SK-N-SH (cell line): Measurements from ENCODE around the gene AFAP1. TPM values are rescaled to one million over a fixed set of nuclear protein-coding genes. Genes with fewer than 3 reads are reported as not detected.

Experiments used
- CTCF ChIA-PET: fragments of 300-600, 350-600 bp; formaldehyde crosslinking; extraction: SDS; loops from one replicate; lab custom pipeline; 2021; lab: Yijun Ruan, JAX
- POLR2A ChIA-PET: fragments of 350-600 bp; sonication (Branson Sonifier 250); formaldehyde crosslinking; extraction: SDS; loops from one replicate; lab custom pipeline; 2020; ENCODE audit warnings: antibody characterized with exemption, inconsistent platforms; lab: Yijun Ruan, JAX
- DNase-seq: peaks from one replicate; pipeline ENCODE4 v3.0.0; 2012
- H2AFZ ChIP-seq: fragments of 200-600 bp; sonication (generic); 2 replicates; pipeline ENCODE4 v1.8.1; 2016; ENCODE audit warnings: antibody characterized with exemption, mild to moderate bottlenecking, low read depth
- H3F3A ChIP-seq: fragments of 200-600 bp; sonication (generic); replicated peaks from 2 replicates; pipeline ENCODE3; 2016; ENCODE audit warnings: antibody characterized with exemption, mild to moderate bottlenecking; ENCODE audit not compliant: insufficient read depth
- H3K27ac ChIP-seq, 2 experiments: fragments of 200-500 bp in 1 of 2; fragments of 200-600 bp in 1 of 2; sonication (Bioruptor generic) in 1 of 2; sonication (generic), shearing (Covaris generic) in 1 of 2; 2 replicates each; pipeline versions ENCODE4 v1.5.1 to v1.6.1; 2014 to 2016; ENCODE audit warnings: low read depth in 2 of 2, inconsistent platforms in 1 of 2, low read length in 1 of 2, mild to moderate bottlenecking in 1 of 2, mixed read lengths in 1 of 2
- H3K27me3 ChIP-seq: fragments of 200-600 bp; sonication (generic), shearing (Covaris generic); 2 replicates; pipeline ENCODE4 v1.6.1; 2016; ENCODE audit warnings: mixed run types; ENCODE audit not compliant: insufficient read depth
- H3K36me3 ChIP-seq, 2 experiments: fragments of 200-500 bp in 1 of 2; fragments of 200-600 bp in 1 of 2; sonication (Bioruptor generic) in 1 of 2; sonication (generic) in 1 of 2; replicated peaks in 1 of 2; 2 replicates each; pipeline versions ENCODE3 to v1.5.1; 2014 to 2016; ENCODE audit warnings: low read length in 1 of 2, mild to moderate bottlenecking in 1 of 2; ENCODE audit not compliant: insufficient read depth in 2 of 2, control insufficient read depth in 1 of 2
- H3K4me1 ChIP-seq, 2 experiments: fragments of 200-500 bp in 1 of 2; fragments of 200-600 bp in 1 of 2; sonication (Bioruptor generic) in 1 of 2; sonication (generic), shearing (Covaris generic) in 1 of 2; 2 replicates each; pipeline versions ENCODE4 v1.5.1 to v1.6.1; 2014 to 2016; ENCODE audit warnings: low read depth in 1 of 2, low read length in 1 of 2, mixed run types in 1 of 2; ENCODE audit not compliant: insufficient read depth in 2 of 2, control insufficient read depth in 1 of 2
- H3K4me2 ChIP-seq: fragments of 200-600 bp; sonication (generic), shearing (Covaris generic); 2 replicates; pipeline ENCODE4 v1.6.1; 2017; ENCODE audit warnings: mixed run types
- H3K4me3 ChIP-seq, 2 experiments: fragments of 200-500 bp in 1 of 2; fragments of 200-600 bp in 1 of 2; sonication (Bioruptor generic) in 1 of 2; sonication (generic), shearing (Covaris generic) in 1 of 2; 2 replicates each; pipeline versions ENCODE4 v1.5.1 to v1.8.1; 2014 to 2016; ENCODE audit warnings: low read depth in 2 of 2, inconsistent platforms in 1 of 2, low read length in 1 of 2, mild to moderate bottlenecking in 1 of 2, mixed read lengths in 1 of 2, moderate library complexity in 1 of 2
- H3K79me2 ChIP-seq: fragments of 200-600 bp; sonication (generic); 2 replicates; pipeline ENCODE4 v1.8.1; 2017; ENCODE audit warnings: mild to moderate bottlenecking; ENCODE audit not compliant: insufficient read depth
- H3K9ac ChIP-seq: fragments of 200-600 bp; sonication (generic); 2 replicates; pipeline ENCODE4 v1.6.1; 2017; ENCODE audit warnings: mixed run types
- H3K9me2 ChIP-seq: fragments of 200-600 bp; sonication (generic); 2 replicates; pipeline ENCODE4 v1.6.1; 2017; ENCODE audit warnings: mixed run types
- H3K9me3 ChIP-seq: fragments of 200-600 bp; sonication (generic); 2 replicates; pipeline ENCODE4 v1.6.1; 2017; ENCODE audit warnings: mixed run types, mild to moderate bottlenecking, moderate library complexity
- H4K20me1 ChIP-seq: fragments of 200-600 bp; sonication (generic); 2 replicates; pipeline ENCODE4 v1.6.1; 2017; ENCODE audit warnings: mild to moderate bottlenecking, mixed run types; ENCODE audit not compliant: insufficient read depth
- EZH2phosphoT487 ChIP-seq: fragments of 200-600 bp; sonication (generic); IDR thresholded peaks from 2 replicates; pipeline ENCODE4 v1.6.1; 2017; ENCODE audit warnings: low read depth, mixed run types, mild to moderate bottlenecking, antibody characterized with exemption, moderate library complexity, borderline replicate concordance
- FOSL2 ChIP-seq: IDR thresholded peaks from 2 replicates; pipeline ENCODE4 v1.4.0; 2012; ENCODE audit warnings: low read depth, mild to moderate bottlenecking, moderate library complexity, borderline replicate concordance
- FOXJ3 ChIP-seq: sonication (generic); formaldehyde crosslinking; IDR thresholded peaks from 2 replicates; pipeline ENCODE4 v1.5.1; 2020; ENCODE audit warnings: mild to moderate bottlenecking, missing genetic modification reagents
- FOXM1 ChIP-seq: IDR thresholded peaks from 2 replicates; pipeline ENCODE4 v1.4.0; 2012; ENCODE audit warnings: low read depth, mild to moderate bottlenecking
- GATA2 ChIP-seq: sonication (generic); formaldehyde crosslinking; IDR thresholded peaks from 2 replicates; pipeline ENCODE4 v1.5.0; 2020; ENCODE audit warnings: mild to moderate bottlenecking, missing genetic modification reagents
- JUND ChIP-seq: IDR thresholded peaks from 2 replicates; pipeline ENCODE4 v1.4.0; 2012
- MEF2A ChIP-seq: IDR thresholded peaks from 2 replicates; pipeline ENCODE4 v1.4.0; 2012; ENCODE audit warnings: low read depth, borderline replicate concordance
- POLR2AphosphoS5 ChIP-seq: IDR thresholded peaks from 2 replicates; pipeline ENCODE4 v1.6.1; 2012; ENCODE audit warnings: low read depth, low read length
- RAD21 ChIP-seq: IDR thresholded peaks from 2 replicates; pipeline ENCODE4 v1.6.1; 2012; ENCODE audit warnings: mild to moderate bottlenecking, low read length
- REST ChIP-seq: IDR thresholded peaks from 2 replicates; pipeline ENCODE4 v1.6.1; 2012; ENCODE audit warnings: mild to moderate bottlenecking, low read depth, low read length, moderate library complexity
- SIN3A ChIP-seq: IDR thresholded peaks from 2 replicates; pipeline ENCODE4 v1.6.1; 2012; ENCODE audit warnings: low read depth, mild to moderate bottlenecking, low read length, moderate library complexity, borderline replicate concordance
- TCF12 ChIP-seq: IDR thresholded peaks from 2 replicates; pipeline ENCODE4 v1.4.0; 2012
- USF2 ChIP-seq: fragments of 150-350 bp; IDR thresholded peaks from 2 replicates; pipeline ENCODE4 v1.6.1; 2017; ENCODE audit warnings: antibody characterized with exemption, low read length, low read depth, borderline replicate concordance
- YY1 ChIP-seq: IDR thresholded peaks from 2 replicates; pipeline ENCODE4 v1.4.0; 2012; ENCODE audit warnings: low read depth, mild to moderate bottlenecking
- ZBTB33 ChIP-seq: IDR thresholded peaks from 2 replicates; pipeline ENCODE4 v1.4.0; 2012; ENCODE audit warnings: low read depth, borderline replicate concordance
- WGBS: methylation state at CpG from one replicate; pipeline ENCODE4 v1.1.6; 2017; ENCODE audit warnings: low lambda C conversion rate; 5-methylcytosine and 5-hydroxymethylcytosine counted together
- polyA plus RNA-seq, 3 experiments: library from polyadenylated mRNA; depleted of rRNA; stranded (reverse); fragments of >200 nt; gene quantifications; 2 replicates each; pipeline ENCODE4 v1.2.3, GENCODE V29; 2012
- TF ChIP-seq, protein P1 (sequence below): IDR thresholded peaks from 2 replicates; pipeline ENCODE4; 2012

The AFAP1 gene
- polyA plus RNA-seq, 1 of the 3 experiments (the other 2 are of a cell fraction): 67.9 TPM

DNA sequence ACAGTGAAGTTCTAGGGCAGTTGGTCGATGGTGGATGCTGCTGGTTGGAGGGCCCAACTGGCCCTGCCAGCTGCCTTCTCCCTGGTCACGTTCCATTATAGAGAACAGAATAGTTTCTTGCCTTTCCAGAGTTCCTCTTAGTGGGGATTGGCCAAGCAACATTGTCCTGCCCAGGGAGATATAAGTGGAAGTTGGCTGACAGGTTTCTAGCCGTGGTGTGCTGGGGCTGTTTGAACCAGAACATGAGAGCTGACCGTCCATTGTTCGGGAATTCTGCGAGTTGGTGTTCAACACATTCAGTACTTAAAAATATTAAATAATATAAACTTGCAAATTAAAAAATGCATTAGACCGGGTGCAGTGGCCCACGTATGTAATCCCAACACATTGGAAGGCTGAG is 3.5 kb upstream of the AFAP1 start:
- 93% methylated on average over 8 of the region's 8 CpGs for WGBS
- H3K4me1 ChIP-seq: peaks cover 9 to 11% of the 10 kb centered on the region in 2 experiments; a peak in 1 of 4 replicates

DNA sequence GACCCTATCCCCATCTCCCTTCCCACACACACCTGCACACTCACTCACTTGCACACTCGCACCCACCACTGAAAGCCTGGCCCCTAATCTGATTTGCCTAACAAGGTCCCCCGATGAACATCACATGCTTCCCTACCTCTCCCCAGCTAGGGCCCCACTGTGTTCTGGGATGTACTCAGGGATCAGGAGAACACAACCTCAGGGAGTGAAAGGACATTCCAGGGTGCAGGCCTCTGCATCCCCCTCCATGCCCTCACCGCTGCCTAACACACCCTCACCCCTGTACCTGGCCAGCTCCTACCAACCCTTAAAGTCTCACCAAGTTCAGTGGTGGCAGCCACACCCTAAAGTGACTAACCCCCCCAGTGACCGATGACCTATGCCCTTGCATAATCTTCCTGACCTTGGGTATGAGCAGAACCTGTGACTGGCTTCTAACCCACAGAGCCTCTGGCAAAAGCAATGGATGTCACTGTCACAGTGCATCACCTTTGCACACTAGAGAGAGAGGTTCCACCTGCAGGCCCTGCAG is 2.4 kb upstream of the AFAP1 start:
- Histone ChIP-seq H3K4me2 (no peak overlapping the region), H3K79me2 (peaks cover 32% of the 10 kb centered on the region), H3F3A (peaks cover 14% of the 10 kb centered on the region), H3K9me3 (no peaks in the 10 kb centered on the region), H3K4me1 (peaks cover 8 to 11% of the 10 kb centered on the region in 2 experiments; a peak in 2 of 4 replicates), H4K20me1 (peaks cover 14% of the 10 kb centered on the region), H3K36me3 (no peaks in the 10 kb centered on the region), H2AFZ (no peak overlapping the region), H3K9me2 (no peaks in the 10 kb centered on the region), H3K9ac (no peak overlapping the region), H3K4me3 (no peak overlapping the region), H3K27ac (no peak overlapping the region; a peak in 1 of 4 replicates), H3K27me3 (no peaks in the 10 kb centered on the region)
- POLR2A ChIA-PET: no interaction called here
- DNase-seq: no peak
- CTCF ChIA-PET: interaction anchor here (1.5 to 13.5 kb wide), 3 partner anchors 12 to 138 kb away, joined by 3 to 116 read pairs (median 12); no protein-coding TSS in a partner anchor
- WGBS: 90% methylated on average over 4 of the region's 4 CpGs
- TF ChIP-seq FOXJ3 (CRISPR knock-in tag) (no peak), TCF12 (no peak), USF2 (no peak), GATA2 (no peak), REST (no peak), FOSL2 (no peak), FOXM1 (no peak), POLR2AphosphoS5 (no peak), JUND (no peak), ZBTB33 (no peak)
- TF ChIP-seq, protein P1, sequence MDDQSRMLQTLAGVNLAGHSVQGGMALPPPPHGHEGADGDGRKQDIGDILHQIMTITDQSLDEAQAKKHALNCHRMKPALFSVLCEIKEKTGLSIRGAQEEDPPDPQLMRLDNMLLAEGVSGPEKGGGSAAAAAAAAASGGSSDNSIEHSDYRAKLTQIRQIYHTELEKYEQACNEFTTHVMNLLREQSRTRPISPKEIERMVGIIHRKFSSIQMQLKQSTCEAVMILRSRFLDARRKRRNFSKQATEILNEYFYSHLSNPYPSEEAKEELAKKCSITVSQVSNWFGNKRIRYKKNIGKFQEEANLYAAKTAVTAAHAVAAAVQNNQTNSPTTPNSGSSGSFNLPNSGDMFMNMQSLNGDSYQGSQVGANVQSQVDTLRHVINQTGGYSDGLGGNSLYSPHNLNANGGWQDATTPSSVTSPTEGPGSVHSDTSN: no peak

More for the DNA sequence above, 3.5 kb upstream of the AFAP1 start:
- Histone ChIP-seq H3K9ac (no peak overlapping the region), H3K27me3 (no peaks in the 10 kb centered on the region), H4K20me1 (peaks cover 2% of the 10 kb centered on the region; the same call in 1 of the 2 replicates), H3K9me2 (no peaks in the 10 kb centered on the region), H3K9me3 (no peaks in the 10 kb centered on the region), H3K79me2 (peaks cover 20% of the 10 kb centered on the region), H3K36me3 (no peaks in the 10 kb centered on the region), H3F3A (peaks cover 14% of the 10 kb centered on the region), H3K4me2 (no peak overlapping the region), H3K4me3 (no peak overlapping the region), H2AFZ (no peak overlapping the region), H3K27ac (no peak overlapping the region)
- POLR2A ChIA-PET: no interaction called here
- CTCF ChIA-PET: interaction anchor here (1.5 to 13.5 kb wide), 3 partner anchors 13 to 139 kb away, joined by 3 to 116 read pairs (median 12); no protein-coding TSS in a partner anchor
- DNase-seq: no peak
- TF ChIP-seq YY1 (no peak), FOSL2 (no peak), RAD21 (no peak), GATA2 (no peak), FOXJ3 (CRISPR knock-in tag) (no peak), SIN3A (no peak), JUND (no peak), EZH2phosphoT487 (no peak), MEF2A (no peak), USF2 (no peak)
